ENCODE data around the gene MCC.

The MCC gene

DNA sequence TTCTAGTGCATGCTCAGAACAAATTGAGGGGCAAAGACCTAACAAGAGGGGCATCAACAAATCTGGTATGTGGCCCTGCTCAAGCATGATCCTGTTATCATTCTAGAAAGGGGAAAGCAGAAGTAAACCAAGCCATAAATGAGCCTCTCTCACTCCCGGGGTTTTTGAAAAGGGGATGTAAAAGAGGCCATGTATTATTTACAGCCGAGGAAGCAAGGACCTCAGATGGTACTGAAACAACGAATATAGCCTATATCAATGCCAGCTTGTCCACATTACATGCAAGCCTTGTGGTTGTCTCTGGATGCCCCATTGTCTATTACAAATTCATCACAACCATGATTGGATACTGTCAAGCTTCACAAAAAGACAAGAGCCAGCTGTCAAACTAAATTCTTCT, 300.3 kb downstream of the MCC start:
- Histone ChIP-seq H3K4me3 (replicated peaks; ENCODE audit: insufficient read depth, low read length) (no peak overlapping the region), H3K27ac (replicated peaks) (no peak overlapping the region), H3K27me3 (ENCODE audit: insufficient read depth, poor library complexity, severe bottlenecking) (no peaks in the 10 kb centered on the region)
- peak in 1 of 2 experiments; percentile 1 for DNase-seq (ENCODE audit: low read depth in 1 of 2, low spot score in 1 of 2)
- TF ChIP-seq, protein P1, sequence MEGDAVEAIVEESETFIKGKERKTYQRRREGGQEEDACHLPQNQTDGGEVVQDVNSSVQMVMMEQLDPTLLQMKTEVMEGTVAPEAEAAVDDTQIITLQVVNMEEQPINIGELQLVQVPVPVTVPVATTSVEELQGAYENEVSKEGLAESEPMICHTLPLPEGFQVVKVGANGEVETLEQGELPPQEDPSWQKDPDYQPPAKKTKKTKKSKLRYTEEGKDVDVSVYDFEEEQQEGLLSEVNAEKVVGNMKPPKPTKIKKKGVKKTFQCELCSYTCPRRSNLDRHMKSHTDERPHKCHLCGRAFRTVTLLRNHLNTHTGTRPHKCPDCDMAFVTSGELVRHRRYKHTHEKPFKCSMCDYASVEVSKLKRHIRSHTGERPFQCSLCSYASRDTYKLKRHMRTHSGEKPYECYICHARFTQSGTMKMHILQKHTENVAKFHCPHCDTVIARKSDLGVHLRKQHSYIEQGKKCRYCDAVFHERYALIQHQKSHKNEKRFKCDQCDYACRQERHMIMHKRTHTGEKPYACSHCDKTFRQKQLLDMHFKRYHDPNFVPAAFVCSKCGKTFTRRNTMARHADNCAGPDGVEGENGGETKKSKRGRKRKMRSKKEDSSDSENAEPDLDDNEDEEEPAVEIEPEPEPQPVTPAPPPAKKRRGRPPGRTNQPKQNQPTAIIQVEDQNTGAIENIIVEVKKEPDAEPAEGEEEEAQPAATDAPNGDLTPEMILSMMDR (IDR thresholded peaks at IDR 0.05; ENCODE audit: insufficient read depth, low read length): no peak
- TF ChIP-seq POLR2AphosphoS5 (IDR thresholded peaks at IDR 0.05; ENCODE audit: low read depth) (no peak), GABPA (IDR thresholded peaks at IDR 0.05; ENCODE audit: low read depth) (no peak)

DNA sequence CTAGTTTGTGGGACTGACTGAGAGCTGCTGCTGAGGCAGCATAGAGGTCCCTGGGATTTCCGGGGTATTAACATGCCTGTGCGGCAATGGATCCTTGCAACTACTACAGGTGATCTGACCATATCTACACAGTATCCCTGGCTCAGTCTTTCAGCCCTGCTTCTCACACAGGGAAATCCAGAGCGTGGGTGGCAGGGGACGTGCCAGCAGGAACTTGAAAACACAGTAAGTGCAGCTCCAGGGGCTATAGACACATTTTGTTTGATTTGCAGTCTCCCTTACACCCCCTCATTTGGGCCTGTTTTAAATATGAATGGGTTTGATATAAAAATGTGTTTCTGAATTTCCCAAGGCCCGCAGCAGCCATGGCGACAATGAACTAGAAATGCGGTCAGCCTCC, 302.2 kb downstream of the MCC start:
- no peak overlapping the region for H3K4me3 ChIP-seq (replicated peaks; ENCODE audit: insufficient read depth, low read length)
- TF ChIP-seq GABPA (IDR thresholded peaks at IDR 0.05; ENCODE audit: low read depth) (no peak), SPI1 (IDR thresholded peaks at IDR 0.05; ENCODE audit: borderline replicate concordance, low read depth) (no peak)
- H3K27me3 ChIP-seq (ENCODE audit: insufficient read depth, poor library complexity, severe bottlenecking): no peaks in the 10 kb centered on the region
- H3K27ac ChIP-seq (replicated peaks): no peak overlapping the region
- DNase-seq (ENCODE audit: low read depth in 1 of 2, low spot score in 1 of 2): no peak

DNA sequence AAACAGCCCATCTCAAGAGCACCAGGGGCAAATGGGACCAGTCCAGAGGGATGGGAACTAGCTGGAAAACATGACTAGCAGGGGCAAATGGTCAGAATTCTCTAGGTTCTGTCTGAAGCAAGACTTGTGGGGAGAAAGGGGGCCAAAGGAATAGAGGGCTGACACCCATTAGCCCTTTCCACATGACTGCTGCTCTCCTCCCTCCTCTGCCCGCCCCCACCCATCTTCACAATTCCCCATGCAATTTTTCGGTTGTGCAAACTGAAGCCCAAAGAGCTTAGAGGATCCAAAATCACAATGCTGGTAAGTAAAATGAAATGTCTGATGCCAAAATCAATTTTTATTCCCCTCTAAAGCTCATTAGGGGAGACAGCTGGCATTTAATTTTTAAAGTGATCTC, 304.6 kb downstream of the MCC start:
- H3K27me3 ChIP-seq (ENCODE audit: insufficient read depth, poor library complexity, severe bottlenecking): no peaks in the 10 kb centered on the region
- no peak overlapping the region for H3K27ac ChIP-seq (replicated peaks)
- no peak overlapping the region for H3K4me3 ChIP-seq (replicated peaks; ENCODE audit: insufficient read depth, low read length)
- DNase-seq (ENCODE audit: low read depth in 1 of 2, low spot score in 1 of 2): no peak
- TF ChIP-seq GABPA (IDR thresholded peaks at IDR 0.05; ENCODE audit: low read depth): no peak
- TF ChIP-seq POLR2AphosphoS5 (IDR thresholded peaks at IDR 0.05; ENCODE audit: low read depth): no peak
- no peak for TF ChIP-seq SPI1 (IDR thresholded peaks at IDR 0.05; ENCODE audit: borderline replicate concordance, low read depth)
- TF ChIP-seq, protein P1 (IDR thresholded peaks at IDR 0.05; ENCODE audit: insufficient read depth, low read length): no peak
- TF ChIP-seq, protein P2, sequence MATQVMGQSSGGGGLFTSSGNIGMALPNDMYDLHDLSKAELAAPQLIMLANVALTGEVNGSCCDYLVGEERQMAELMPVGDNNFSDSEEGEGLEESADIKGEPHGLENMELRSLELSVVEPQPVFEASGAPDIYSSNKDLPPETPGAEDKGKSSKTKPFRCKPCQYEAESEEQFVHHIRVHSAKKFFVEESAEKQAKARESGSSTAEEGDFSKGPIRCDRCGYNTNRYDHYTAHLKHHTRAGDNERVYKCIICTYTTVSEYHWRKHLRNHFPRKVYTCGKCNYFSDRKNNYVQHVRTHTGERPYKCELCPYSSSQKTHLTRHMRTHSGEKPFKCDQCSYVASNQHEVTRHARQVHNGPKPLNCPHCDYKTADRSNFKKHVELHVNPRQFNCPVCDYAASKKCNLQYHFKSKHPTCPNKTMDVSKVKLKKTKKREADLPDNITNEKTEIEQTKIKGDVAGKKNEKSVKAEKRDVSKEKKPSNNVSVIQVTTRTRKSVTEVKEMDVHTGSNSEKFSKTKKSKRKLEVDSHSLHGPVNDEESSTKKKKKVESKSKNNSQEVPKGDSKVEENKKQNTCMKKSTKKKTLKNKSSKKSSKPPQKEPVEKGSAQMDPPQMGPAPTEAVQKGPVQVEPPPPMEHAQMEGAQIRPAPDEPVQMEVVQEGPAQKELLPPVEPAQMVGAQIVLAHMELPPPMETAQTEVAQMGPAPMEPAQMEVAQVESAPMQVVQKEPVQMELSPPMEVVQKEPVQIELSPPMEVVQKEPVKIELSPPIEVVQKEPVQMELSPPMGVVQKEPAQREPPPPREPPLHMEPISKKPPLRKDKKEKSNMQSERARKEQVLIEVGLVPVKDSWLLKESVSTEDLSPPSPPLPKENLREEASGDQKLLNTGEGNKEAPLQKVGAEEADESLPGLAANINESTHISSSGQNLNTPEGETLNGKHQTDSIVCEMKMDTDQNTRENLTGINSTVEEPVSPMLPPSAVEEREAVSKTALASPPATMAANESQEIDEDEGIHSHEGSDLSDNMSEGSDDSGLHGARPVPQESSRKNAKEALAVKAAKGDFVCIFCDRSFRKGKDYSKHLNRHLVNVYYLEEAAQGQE (IDR thresholded peaks at IDR 0.05; ENCODE audit: insufficient replicate concordance, low read depth): no peak

DNA sequence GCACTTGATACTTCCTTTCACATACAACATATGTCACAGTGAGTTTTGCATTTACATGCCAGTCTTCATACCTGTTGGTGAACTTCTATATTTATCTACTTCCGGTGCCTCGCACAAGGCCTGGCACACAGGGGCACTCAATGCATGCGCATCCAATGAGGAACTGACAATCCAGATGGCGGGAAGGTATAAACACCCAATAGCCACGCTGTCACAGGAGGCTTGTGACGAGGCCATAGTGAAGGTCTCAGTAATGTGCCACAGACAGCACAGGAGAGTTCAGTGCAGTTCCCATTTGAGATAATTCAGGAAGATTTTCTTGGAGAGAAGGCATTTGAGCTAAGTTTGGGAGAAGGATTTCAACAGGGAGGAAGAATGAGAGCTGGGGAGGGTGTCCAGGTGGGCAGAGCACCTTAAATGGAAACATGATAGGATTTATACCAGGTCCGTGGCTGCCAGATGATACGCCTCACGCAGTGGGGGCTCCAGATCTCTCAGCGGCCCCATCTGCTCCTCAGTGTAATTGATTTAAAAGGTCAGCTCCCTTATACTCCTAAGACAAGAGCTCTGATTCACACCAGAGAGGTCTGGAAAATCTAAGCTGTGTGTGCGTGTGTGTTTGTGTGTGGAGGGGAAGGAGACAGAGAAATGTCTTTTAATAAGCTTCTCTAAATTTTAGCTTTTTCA, 305.5 kb downstream of the MCC start:
- no peak overlapping the region for H3K27ac ChIP-seq (replicated peaks)
- DNase-seq (ENCODE audit: low read depth in 1 of 2, low spot score in 1 of 2): no peak
- no peak for TF ChIP-seq SPI1 (IDR thresholded peaks at IDR 0.05; ENCODE audit: borderline replicate concordance, low read depth)
- no peak for TF ChIP-seq POLR2AphosphoS5 (IDR thresholded peaks at IDR 0.05; ENCODE audit: low read depth)
- TF ChIP-seq, protein P2 (IDR thresholded peaks at IDR 0.05; ENCODE audit: insufficient replicate concordance, low read depth): no peak
- TF ChIP-seq, protein P1 (IDR thresholded peaks at IDR 0.05; ENCODE audit: insufficient read depth, low read length): no peak
- no peak for TF ChIP-seq GABPA (IDR thresholded peaks at IDR 0.05; ENCODE audit: low read depth)
- no peaks in the 10 kb centered on the region for H3K27me3 ChIP-seq (ENCODE audit: insufficient read depth, poor library complexity, severe bottlenecking)
- no peak overlapping the region for H3K4me3 ChIP-seq (replicated peaks; ENCODE audit: insufficient read depth, low read length)
